NCI-H82 (cell line): ENCODE measurements around the gene KCNJ13.

Experiments
- DNase-seq: peaks from one replicate; lab custom pipeline; 2025; lab: John Stamatoyannopoulos, UW

The KCNJ13 gene

GRCh38 chr2:232776435-232776834 lies at the start of gene KCNJ13:
Gene KCNJ13, minus strand, starts transcription at chr2:232776565. Its CDS starts 5,203 bp downstream, at chr2:232771362.
- no peak for DNase-seq

- DNase-seq, result no peak
These were observed 41.4 kb upstream of the KCNJ13 start for GRCh38 chr2:232817756-232818155.

GRCh38 chr2:232816657-232817056 lies 40.3 kb upstream of the KCNJ13 start:
- no peak for DNase-seq

GRCh38 chr2:232815569-232815968 lies 39.2 kb upstream of the KCNJ13 start:
- DNase-seq, result no peak

GRCh38 chr2:232810444-232810843 lies 34.1 kb upstream of the KCNJ13 start:
- DNase-seq, result no peak

GRCh38 chr2:232809349-232810124 lies 33.2 kb upstream of the KCNJ13 start:
- DNase-seq, result no peak

- DNase-seq, result no peak
These were observed 25.7 kb upstream of the KCNJ13 start for GRCh38 chr2:232802091-232802490.

GRCh38 chr2:232800166-232800565 lies 23.8 kb upstream of the KCNJ13 start:
- DNase-seq, result no peak

- no peak for DNase-seq
These were observed 21.8 kb upstream of the KCNJ13 start for GRCh38 chr2:232798187-232798586.

- DNase-seq, result no peak
These were observed 19.6 kb upstream of the KCNJ13 start for GRCh38 chr2:232795920-232796319.

GRCh38 chr2:232794981-232795380 lies 18.6 kb upstream of the KCNJ13 start:
- DNase-seq, result no peak

- DNase-seq, result peak; percentile 91
These were observed 16.9 kb upstream of the KCNJ13 start for GRCh38 chr2:232793271-232793670.

- no peak for DNase-seq
These were observed 15.2 kb upstream of the KCNJ13 start for GRCh38 chr2:232791518-232791917.

GRCh38 chr2:232789082-232789481 lies 12.7 kb upstream of the KCNJ13 start:
- DNase-seq, result no peak

- DNase-seq, result no peak
These were observed 11.4 kb upstream of the KCNJ13 start for GRCh38 chr2:232787806-232788205.

- DNase-seq, result no peak
These were observed 6.9 kb upstream of the KCNJ13 start for GRCh38 chr2:232783278-232783677.

- DNase-seq, result no peak
These were observed 5.4 kb upstream of the KCNJ13 start for GRCh38 chr2:232781765-232782164.

- DNase-seq, result no peak
These were observed 3.6 kb upstream of the KCNJ13 start for GRCh38 chr2:232779934-232780333.

- no peak for DNase-seq
These were observed 3.1 kb upstream of the KCNJ13 start for GRCh38 chr2:232779465-232779864.

GRCh38 chr2:232777276-232777675 lies 911 bp upstream of the KCNJ13 start:
- DNase-seq, result no peak

- DNase-seq, result no peak
These were observed 2.5 kb downstream of the KCNJ13 start for GRCh38 chr2:232773815-232774214.

GRCh38 chr2:232772531-232772930 lies 3.8 kb downstream of the KCNJ13 start:
- DNase-seq, result no peak

- no peak for DNase-seq
These were observed 4.5 kb downstream of the KCNJ13 start for GRCh38 chr2:232771870-232772269.

GRCh38 chr2:232770207-232770606 lies 6.2 kb downstream of the KCNJ13 start:
- no peak for DNase-seq
